Measurements from ENCODE around the gene DOC2A. TPM values are rescaled to one million over a fixed set of nuclear protein-coding genes. Genes with fewer than 3 reads are reported as not detected.

DOC2A gene
- total and polyA plus RNA-seq, 2 donors (not counting 3 experiments of a cell fraction or from before 2014, with no cell fraction given): 0.60 to 0.63 TPM

DNA sequence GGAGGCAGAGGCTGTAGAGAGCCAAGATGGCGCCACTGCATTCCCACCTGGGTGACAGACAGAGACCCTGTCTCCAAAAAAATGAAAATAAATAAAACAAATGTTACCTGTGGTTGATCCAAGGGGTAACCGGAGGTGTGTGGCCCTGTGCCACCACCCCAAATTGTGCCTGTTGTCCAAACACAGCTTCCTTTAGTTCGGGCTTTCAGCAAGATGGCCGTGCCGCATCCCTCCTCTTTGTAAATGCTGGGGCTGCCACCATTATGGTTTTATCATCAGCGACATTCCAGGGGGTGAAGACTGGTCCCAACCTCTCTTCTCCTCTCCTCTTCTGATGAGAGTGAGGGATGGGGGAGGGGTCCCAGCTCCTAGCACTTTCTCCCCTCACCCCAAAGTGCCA is 12.1 kb upstream of the DOC2A start, which contains the start of gene C16orf92:
Gene C16orf92, plus strand, starts transcription at position 312 of the 400 bp plus-strand sequence. CDS start 143 bp downstream, outside the sequence.
- TF ChIP-seq MYC (IDR thresholded peaks at IDR 0.05; ENCODE audit: low read depth, low read length) (no peak), JUN (IDR thresholded peaks at IDR 0.05; ENCODE audit: borderline replicate concordance, insufficient read depth, insufficient read length, low read depth) (no peak), EZH2 (IDR thresholded peaks at IDR 0.05; ENCODE audit: borderline replicate concordance, low read depth, low read length, severe bottlenecking) (no peak), GATA2 (IDR thresholded peaks at IDR 0.05; ENCODE audit: insufficient read depth, insufficient read length, low read depth, low read length) (no peak), FOS (IDR thresholded peaks at IDR 0.05; ENCODE audit: borderline replicate concordance, insufficient read depth, low read length) (no peak)
- TF ChIP-seq, protein P1, sequence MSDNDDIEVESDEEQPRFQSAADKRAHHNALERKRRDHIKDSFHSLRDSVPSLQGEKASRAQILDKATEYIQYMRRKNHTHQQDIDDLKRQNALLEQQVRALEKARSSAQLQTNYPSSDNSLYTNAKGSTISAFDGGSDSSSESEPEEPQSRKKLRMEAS (IDR thresholded peaks at IDR 0.05; ENCODE audit: insufficient read depth, insufficient read length): no peak
- TF ChIP-seq, protein P2, sequence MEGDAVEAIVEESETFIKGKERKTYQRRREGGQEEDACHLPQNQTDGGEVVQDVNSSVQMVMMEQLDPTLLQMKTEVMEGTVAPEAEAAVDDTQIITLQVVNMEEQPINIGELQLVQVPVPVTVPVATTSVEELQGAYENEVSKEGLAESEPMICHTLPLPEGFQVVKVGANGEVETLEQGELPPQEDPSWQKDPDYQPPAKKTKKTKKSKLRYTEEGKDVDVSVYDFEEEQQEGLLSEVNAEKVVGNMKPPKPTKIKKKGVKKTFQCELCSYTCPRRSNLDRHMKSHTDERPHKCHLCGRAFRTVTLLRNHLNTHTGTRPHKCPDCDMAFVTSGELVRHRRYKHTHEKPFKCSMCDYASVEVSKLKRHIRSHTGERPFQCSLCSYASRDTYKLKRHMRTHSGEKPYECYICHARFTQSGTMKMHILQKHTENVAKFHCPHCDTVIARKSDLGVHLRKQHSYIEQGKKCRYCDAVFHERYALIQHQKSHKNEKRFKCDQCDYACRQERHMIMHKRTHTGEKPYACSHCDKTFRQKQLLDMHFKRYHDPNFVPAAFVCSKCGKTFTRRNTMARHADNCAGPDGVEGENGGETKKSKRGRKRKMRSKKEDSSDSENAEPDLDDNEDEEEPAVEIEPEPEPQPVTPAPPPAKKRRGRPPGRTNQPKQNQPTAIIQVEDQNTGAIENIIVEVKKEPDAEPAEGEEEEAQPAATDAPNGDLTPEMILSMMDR (IDR thresholded peaks at IDR 0.05; ENCODE audit: extremely low read depth in 1 of 2, insufficient read depth in 1 of 2, low read depth in 1 of 2, low read length in 2 of 2): no peak
- Histone ChIP-seq H3K36me3 (ENCODE audit: control insufficient read depth in 2 of 2, extremely low read depth in 1 of 2, insufficient read depth in 2 of 2, low read length in 2 of 2) (no peaks in the 10 kb centered on the region), H3K4me1 (ENCODE audit: control insufficient read depth, extremely low read depth, insufficient read depth, low read length) (no peaks in the 10 kb centered on the region), H3K4me2 (ENCODE audit: insufficient read depth, low read length) (no peak within 1 kb of the TSS), H3K9ac (replicated peaks; ENCODE audit: extremely low read depth, insufficient read depth, low read length) (no peak within 1 kb of the TSS), H3K9me1 (replicated peaks; ENCODE audit: control insufficient read depth, extremely low read depth, insufficient read depth, low read length) (no peaks in the 10 kb centered on the region), H3K27me3 (ENCODE audit: control insufficient read depth in 2 of 2, insufficient read depth in 2 of 2, low read length in 2 of 2) (no peaks in the 10 kb centered on the region), H3K9me3 (replicated peaks; ENCODE audit: control insufficient read depth, insufficient read depth, low read length) (no peaks in the 10 kb centered on the region), H3K4me3 (replicated peaks in 1 of 3; ENCODE audit: insufficient read depth in 1 of 3, low read depth in 1 of 3, low read length in 3 of 3) (no peak within 1 kb of the TSS), H4K20me1 (replicated peaks; ENCODE audit: control insufficient read depth, extremely low read depth, insufficient read depth, low read length) (no peaks in the 10 kb centered on the region), H3K27ac (ENCODE audit: insufficient read depth, low read depth, low read length) (no peak within 1 kb of the TSS), H2AFZ (ENCODE audit: low read depth, low read length) (no peak within 1 kb of the TSS), H3K79me2 (ENCODE audit: control insufficient read depth, insufficient read depth, low read length) (no peaks in the 10 kb centered on the region)
- intact Hi-C loops (cut with micrococcal nuclease): no loop called here
- ChIA-PET POLR2A (no interaction called here), CTCF (interaction anchor here (1.2 to 2.3 kb wide), 3 partner anchors 9 to 331 kb away, joined by 5 to 16 read pairs (median 5); partner anchors contain the start of gene TLCD3B)
- DNase-seq (ENCODE audit: low read depth, low spot score): no peak
- FAIRE-seq: no peak
- dilution Hi-C loops (cut with MboI; ENCODE audit: extremely low pct_ligation_motif_present, low sequenced_read_pairs): no loop called here
- no TSS peak for BruUV-seq (replicated peaks)

All from endothelial cell of umbilical vein (primary cell).